ENCODE results near the gene MPP7. TPM values are rescaled to one million over a fixed set of nuclear protein-coding genes. Genes with fewer than 3 reads are reported as not detected.
A peak's percentile ranks its signal among the peaks of the same experiment; 100 is the strongest.

Gene MPP7
- total RNA-seq (2021) = 0.35 and 0.55 TPM in 2 replicates
- Bru-seq, nascent RNA = percentile 24 among the genes with signal in this experiment
- percentile 14 among the genes with signal in this experiment for BruChase-seq, experiment 1, labeled RNA remaining after a 2-hour chase
- percentile 18 among the genes with signal in this experiment for BruChase-seq, experiment 2, labeled RNA remaining after a 6-hour chase
- long read RNA-seq, partial matches to known transcripts = 0 of 2 reads
- long read RNA-seq, other reads (novel, unspliced or antisense) = 2 of 2 reads

GRCh38 chr10:28302638-28303488 is at the start of gene MPP7:
Gene MPP7 (minus strand): TSS chr10:28303064. CDS start chr10:28238604, 64,460 bp downstream.
- no peaks in the 10 kb centered on the region for H3K4me1 ChIP-seq (replicated peaks; ENCODE audit: insufficient read depth)
- intact Hi-C loops (cut with micrococcal nuclease; ENCODE audit: unreplicated experiment) = no loop called here
- CTCF ChIA-PET = interaction anchor here (0.9 kb wide), 1 partner anchor 91 kb away, joined by 4 read pairs; no protein-coding TSS in a partner anchor
- no peaks in the 10 kb centered on the region for H3K9me3 ChIP-seq (ENCODE audit: insufficient read depth, low read depth)
- H3K27ac ChIP-seq = no peak within 1 kb of the TSS
- POLR2A ChIA-PET (ENCODE audit: unreplicated experiment) = no interaction called here
- H2AFZ ChIP-seq = peak within 1 kb of the TSS; percentile 79
- H4K20me1 ChIP-seq (ENCODE audit: insufficient read depth) = no peaks in the 10 kb centered on the region
- H3K9me2 ChIP-seq (ENCODE audit: insufficient read depth) = no peaks in the 10 kb centered on the region
- no TSS peak for BruUV-seq (replicated peaks)
- H3K4me3 ChIP-seq = peak within 1 kb of the TSS; percentile 79
- no peaks in the 10 kb centered on the region for H3K36me3 ChIP-seq (ENCODE audit: low read depth)
- no peaks in the 10 kb centered on the region for H3F3A ChIP-seq (ENCODE audit: insufficient read depth, low read depth)
- no peaks in the 10 kb centered on the region for H3K79me2 ChIP-seq (ENCODE audit: low read depth)
- TF ChIP-seq CTCF (conservative IDR thresholded peaks at IDR 0.05) = no peak; the same call in 1 of the 2 replicates
- peaks cover 31% of the 10 kb centered on the region; the same call in 1 of the 2 replicates for H3K27me3 ChIP-seq (ENCODE audit: insufficient read depth, low read depth)
- DNase-seq = peak; percentile 85 to 90
- H3K4me2 ChIP-seq = peak within 1 kb of the TSS; percentile 89

- Histone ChIP-seq H2AFZ (no peak overlapping the region), H3K4me2 (no peak overlapping the region), H4K20me1 (ENCODE audit: insufficient read depth) (no peaks in the 10 kb centered on the region), H3K4me3 (no peak overlapping the region), H3K4me1 (replicated peaks; ENCODE audit: insufficient read depth) (no peaks in the 10 kb centered on the region), H3K79me2 (ENCODE audit: low read depth) (no peaks in the 10 kb centered on the region), H3K9me3 (ENCODE audit: insufficient read depth, low read depth) (no peaks in the 10 kb centered on the region), H3K27me3 (ENCODE audit: insufficient read depth, low read depth) (peaks cover 16% of the 10 kb centered on the region), H3K36me3 (ENCODE audit: low read depth) (no peaks in the 10 kb centered on the region), H3F3A (ENCODE audit: insufficient read depth, low read depth) (no peaks in the 10 kb centered on the region), H3K9me2 (ENCODE audit: insufficient read depth) (no peaks in the 10 kb centered on the region), H3K27ac (no peak overlapping the region)
- DNase-seq = no peak
- CTCF ChIA-PET = no interaction called here
- intact Hi-C loops (cut with micrococcal nuclease; ENCODE audit: unreplicated experiment) = no loop called here
- POLR2A ChIA-PET (ENCODE audit: unreplicated experiment) = no interaction called here
- no TSS peak for BruUV-seq (replicated peaks)
- TF ChIP-seq EZH2 (IDR thresholded peaks at IDR 0.05; ENCODE audit: low read depth) (no peak), CTCF (conservative IDR thresholded peaks at IDR 0.05) (no peak)
Observed at GRCh38 chr10:28349892-28350291, 47.0 kb upstream of the MPP7 start.

- Histone ChIP-seq H3K4me3 (no peak overlapping the region), H3F3A (ENCODE audit: insufficient read depth, low read depth) (no peaks in the 10 kb centered on the region), H3K9me3 (ENCODE audit: insufficient read depth, low read depth) (no peaks in the 10 kb centered on the region), H3K79me2 (ENCODE audit: low read depth) (no peaks in the 10 kb centered on the region), H3K4me2 (no peak overlapping the region), H4K20me1 (ENCODE audit: insufficient read depth) (no peaks in the 10 kb centered on the region), H3K27me3 (ENCODE audit: insufficient read depth, low read depth) (no peaks in the 10 kb centered on the region), H3K9me2 (ENCODE audit: insufficient read depth) (no peaks in the 10 kb centered on the region), H3K4me1 (replicated peaks; ENCODE audit: insufficient read depth) (no peaks in the 10 kb centered on the region), H2AFZ (no peak overlapping the region), H3K36me3 (ENCODE audit: low read depth) (no peaks in the 10 kb centered on the region), H3K27ac (no peak overlapping the region)
- CTCF ChIA-PET = no interaction called here
- POLR2A ChIA-PET (ENCODE audit: unreplicated experiment) = interaction anchor here (0.6 kb wide), 1 partner anchor 8 kb away, joined by 4 read pairs; no protein-coding TSS in a partner anchor
- intact Hi-C loops (cut with micrococcal nuclease; ENCODE audit: unreplicated experiment) = no loop called here
- BruUV-seq (replicated peaks) = no TSS peak
- no peak for DNase-seq
- TF ChIP-seq EZH2 (IDR thresholded peaks at IDR 0.05; ENCODE audit: low read depth) (no peak), CTCF (conservative IDR thresholded peaks at IDR 0.05) (no peak)
Observed at GRCh38 chr10:28343987-28344895, 41.4 kb upstream of the MPP7 start.

Data from PC-9 (cell line).